ENCODE results near the gene ATP5PD. TPM values are rescaled to one million over a fixed set of nuclear protein-coding genes. Genes with fewer than 3 reads are reported as not detected.

Gene ATP5PD
- total and polyA plus RNA-seq, 2 donors (not counting 1 experiment from before 2014, with no cell fraction given) = 92.1 to 101 TPM

DNA sequence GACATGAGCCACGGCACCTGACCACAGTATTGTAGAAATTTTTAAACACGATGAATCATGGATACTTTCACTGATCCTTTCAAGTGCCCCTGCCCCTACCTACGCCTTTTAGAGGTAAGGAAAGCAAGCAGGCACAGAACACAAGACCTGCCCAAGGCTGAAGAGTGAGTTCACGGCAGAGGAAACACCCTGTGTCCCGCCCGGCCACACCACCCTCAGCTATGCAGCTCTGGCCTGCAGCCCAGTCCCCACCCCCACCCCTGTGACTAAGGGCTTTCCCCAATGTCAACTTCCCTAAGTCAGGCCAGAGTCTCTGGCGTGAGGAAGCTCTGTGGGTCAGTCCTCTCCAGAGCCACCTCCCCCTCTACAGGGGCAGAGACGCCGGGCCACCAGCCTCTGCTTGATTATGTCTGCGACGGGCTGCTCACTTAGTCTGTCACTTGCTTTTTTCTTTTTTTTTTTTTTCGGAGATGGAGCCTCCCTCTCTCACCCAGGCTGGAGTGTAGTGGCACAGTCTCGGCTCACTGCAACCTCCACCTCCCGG is 49.4 kb upstream of the ATP5PD start:
- Histone ChIP-seq H3K4me1 (ENCODE audit: control insufficient read depth in 2 of 2, insufficient read depth in 2 of 2, low read length in 2 of 2) (no peaks in the 10 kb centered on the region), H2AFZ (ENCODE audit: insufficient read depth, low read depth, low read length, poor library complexity, severe bottlenecking) (no peak overlapping the region), H3K27me3 (replicated peaks in 1 of 4; ENCODE audit: control extremely low read depth in 1 of 4, control insufficient read depth in 3 of 4, insufficient read depth in 4 of 4, low read length in 3 of 4) (no peaks in the 10 kb centered on the region), H3K9me3 (ENCODE audit: control extremely low read depth in 1 of 3, control insufficient read depth in 2 of 3, insufficient read depth in 1 of 3, low read length in 2 of 3) (no peaks in the 10 kb centered on the region), H3K4me3 (ENCODE audit: control extremely low read depth in 1 of 5, extremely low read depth in 1 of 5, insufficient read depth in 1 of 5, low read depth in 2 of 5, low read length in 4 of 5) (no peak overlapping the region), H3K36me3 (replicated peaks in 1 of 2; ENCODE audit: control extremely low read depth in 1 of 2, control insufficient read depth in 1 of 2, extremely low read depth in 1 of 2, insufficient read depth in 2 of 2, low read length in 1 of 2) (peaks cover 0 to 2% of the 10 kb centered on the region in 2 experiments), H3K79me2 (ENCODE audit: control insufficient read depth, insufficient read depth, low read length) (no peaks in the 10 kb centered on the region), H3K4me2 (replicated peaks; ENCODE audit: low read depth, low read length, poor library complexity, severe bottlenecking) (no peak overlapping the region), H3K9ac (ENCODE audit: low read length) (no peak overlapping the region), H3K27ac (ENCODE audit: low read length in 2 of 2) (no peak overlapping the region), H4K20me1 (ENCODE audit: control insufficient read depth, insufficient read depth, low read length, poor library complexity, severe bottlenecking) (no peaks in the 10 kb centered on the region)
- TF ChIP-seq, protein P1, sequence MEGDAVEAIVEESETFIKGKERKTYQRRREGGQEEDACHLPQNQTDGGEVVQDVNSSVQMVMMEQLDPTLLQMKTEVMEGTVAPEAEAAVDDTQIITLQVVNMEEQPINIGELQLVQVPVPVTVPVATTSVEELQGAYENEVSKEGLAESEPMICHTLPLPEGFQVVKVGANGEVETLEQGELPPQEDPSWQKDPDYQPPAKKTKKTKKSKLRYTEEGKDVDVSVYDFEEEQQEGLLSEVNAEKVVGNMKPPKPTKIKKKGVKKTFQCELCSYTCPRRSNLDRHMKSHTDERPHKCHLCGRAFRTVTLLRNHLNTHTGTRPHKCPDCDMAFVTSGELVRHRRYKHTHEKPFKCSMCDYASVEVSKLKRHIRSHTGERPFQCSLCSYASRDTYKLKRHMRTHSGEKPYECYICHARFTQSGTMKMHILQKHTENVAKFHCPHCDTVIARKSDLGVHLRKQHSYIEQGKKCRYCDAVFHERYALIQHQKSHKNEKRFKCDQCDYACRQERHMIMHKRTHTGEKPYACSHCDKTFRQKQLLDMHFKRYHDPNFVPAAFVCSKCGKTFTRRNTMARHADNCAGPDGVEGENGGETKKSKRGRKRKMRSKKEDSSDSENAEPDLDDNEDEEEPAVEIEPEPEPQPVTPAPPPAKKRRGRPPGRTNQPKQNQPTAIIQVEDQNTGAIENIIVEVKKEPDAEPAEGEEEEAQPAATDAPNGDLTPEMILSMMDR (IDR thresholded peaks at IDR 0.05) = no peak
- no peak for TF ChIP-seq EZH2 (IDR thresholded peaks at IDR 0.05; ENCODE audit: borderline replicate concordance, insufficient read depth, low read depth, low read length, poor library complexity, severe bottlenecking)
- POLR2A ChIA-PET = no interaction called here
- Mint-ChIP-seq H3K4me3 (no peak overlapping the region), H3K4me1 (peaks cover 2% of the 10 kb centered on the region), H3K9me3 (ENCODE audit: insufficient read depth) (no peaks in the 10 kb centered on the region), H3K27me3 (no peaks in the 10 kb centered on the region), H3K27ac (no peak overlapping the region)
- 31% methylated on average over 6 of the region's 14 CpGs for WGBS (ENCODE audit: insufficient coverage)
- DNase-seq = no peak
- no peak for ATAC-seq (ENCODE audit: low read depth)
- CTCF ChIA-PET = no interaction called here
- intact Hi-C loops (cut with micrococcal nuclease) = no loop called here

DNA sequence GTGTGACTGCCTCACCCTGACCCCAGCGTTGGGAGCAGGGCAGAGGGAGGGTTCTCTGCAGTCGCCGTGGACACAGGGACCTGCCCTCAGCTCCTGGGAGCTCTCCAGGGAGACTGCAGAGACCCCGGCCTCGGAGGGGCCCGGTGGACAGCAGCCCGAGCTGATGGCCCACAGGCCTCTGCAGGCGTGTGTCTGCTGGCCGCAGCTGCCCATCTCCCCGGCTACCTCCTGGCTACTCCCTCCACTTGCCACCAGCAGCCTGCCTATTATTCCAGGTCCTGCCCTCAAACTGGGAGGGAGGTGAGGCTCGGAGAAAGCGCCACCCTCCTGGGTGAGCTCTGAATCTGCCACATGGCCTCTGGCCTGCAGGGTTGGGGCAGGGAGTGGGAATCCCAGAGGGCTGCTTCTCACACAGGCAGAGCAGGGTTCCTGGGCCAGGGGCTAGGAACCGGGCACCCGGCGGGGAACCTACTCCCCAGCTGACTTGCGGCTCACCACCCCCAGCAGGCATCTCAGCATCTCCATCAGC is 48.2 kb upstream of the ATP5PD start:
- DNase-seq (no peak), ATAC-seq (ENCODE audit: low read depth) (no peak)
- no peak overlapping the region for H3K27ac Mint-ChIP-seq
- WGBS (ENCODE audit: insufficient coverage) = 94% methylated on average over 8 of the region's 16 CpGs
- H3K4me1 ChIP-seq (ENCODE audit: control insufficient read depth in 2 of 2, insufficient read depth in 2 of 2, low read length in 2 of 2) = no peaks in the 10 kb centered on the region
- no peak overlapping the region for H2AFZ ChIP-seq (ENCODE audit: insufficient read depth, low read depth, low read length, poor library complexity, severe bottlenecking)
- H3K27me3 ChIP-seq (replicated peaks in 1 of 4; ENCODE audit: control extremely low read depth in 1 of 4, control insufficient read depth in 3 of 4, insufficient read depth in 4 of 4, low read length in 3 of 4) = no peaks in the 10 kb centered on the region
- no peaks in the 10 kb centered on the region for H4K20me1 ChIP-seq (ENCODE audit: control insufficient read depth, insufficient read depth, low read length, poor library complexity, severe bottlenecking)
- H3K9ac ChIP-seq (ENCODE audit: low read length) = no peak overlapping the region
- H3K4me3 Mint-ChIP-seq = no peak overlapping the region
- CTCF ChIA-PET = interaction anchor here (1.3 kb wide), 1 partner anchor 19 kb away, joined by 5 read pairs; no protein-coding TSS in a partner anchor
- H3K27me3 Mint-ChIP-seq = no peaks in the 10 kb centered on the region
- POLR2A ChIA-PET = no interaction called here
- H3K9me3 ChIP-seq (ENCODE audit: control extremely low read depth in 1 of 3, control insufficient read depth in 2 of 3, insufficient read depth in 1 of 3, low read length in 2 of 3) = no peaks in the 10 kb centered on the region
- H3K4me3 ChIP-seq (ENCODE audit: control extremely low read depth in 1 of 5, extremely low read depth in 1 of 5, insufficient read depth in 1 of 5, low read depth in 2 of 5, low read length in 4 of 5) = no peak overlapping the region
- H3K27ac ChIP-seq (ENCODE audit: low read length in 2 of 2) = no peak overlapping the region
- no peaks in the 10 kb centered on the region for H3K79me2 ChIP-seq (ENCODE audit: control insufficient read depth, insufficient read depth, low read length)
- intact Hi-C loops (cut with micrococcal nuclease) = no loop called here
- H3K4me2 ChIP-seq (replicated peaks; ENCODE audit: low read depth, low read length, poor library complexity, severe bottlenecking) = no peak overlapping the region
- H3K36me3 ChIP-seq (replicated peaks in 1 of 2; ENCODE audit: control extremely low read depth in 1 of 2, control insufficient read depth in 1 of 2, extremely low read depth in 1 of 2, insufficient read depth in 2 of 2, low read length in 1 of 2) = no peaks in the 10 kb centered on the region
- no peaks in the 10 kb centered on the region for H3K9me3 Mint-ChIP-seq (ENCODE audit: insufficient read depth)
- TF ChIP-seq, protein P1 (IDR thresholded peaks at IDR 0.05) = no peak
- no peak for TF ChIP-seq EZH2 (IDR thresholded peaks at IDR 0.05; ENCODE audit: borderline replicate concordance, insufficient read depth, low read depth, low read length, poor library complexity, severe bottlenecking)
- peaks cover 2% of the 10 kb centered on the region for H3K4me1 Mint-ChIP-seq

Data from B cell (primary cell).